ENCODE data around the gene TBC1D5.

The TBC1D5 gene

DNA sequence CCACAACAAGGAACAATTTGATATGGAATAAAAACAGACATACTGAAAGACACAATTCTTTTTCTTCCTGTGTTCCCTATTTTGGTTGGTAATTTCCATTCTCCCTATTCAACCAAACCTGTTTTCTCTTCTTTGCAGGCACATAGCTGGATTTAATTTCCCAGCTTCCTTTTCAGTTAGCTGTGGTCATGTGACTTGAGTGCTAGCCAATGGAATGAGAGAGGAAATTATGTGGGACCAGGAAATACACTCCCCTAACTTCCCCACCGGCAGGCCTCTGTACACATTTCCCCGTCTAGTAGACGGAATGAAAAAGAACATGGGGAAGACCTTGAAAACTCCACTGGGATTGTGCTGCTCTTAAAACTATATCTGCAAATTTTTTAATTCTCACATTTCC lies 351.6 kb downstream of the TBC1D5 start:
- no peak for DNase-seq (ENCODE audit: low read depth)
- no peak overlapping the region for H3K4me3 ChIP-seq (ENCODE audit: low read depth, low read length)
- TF ChIP-seq, protein P1, sequence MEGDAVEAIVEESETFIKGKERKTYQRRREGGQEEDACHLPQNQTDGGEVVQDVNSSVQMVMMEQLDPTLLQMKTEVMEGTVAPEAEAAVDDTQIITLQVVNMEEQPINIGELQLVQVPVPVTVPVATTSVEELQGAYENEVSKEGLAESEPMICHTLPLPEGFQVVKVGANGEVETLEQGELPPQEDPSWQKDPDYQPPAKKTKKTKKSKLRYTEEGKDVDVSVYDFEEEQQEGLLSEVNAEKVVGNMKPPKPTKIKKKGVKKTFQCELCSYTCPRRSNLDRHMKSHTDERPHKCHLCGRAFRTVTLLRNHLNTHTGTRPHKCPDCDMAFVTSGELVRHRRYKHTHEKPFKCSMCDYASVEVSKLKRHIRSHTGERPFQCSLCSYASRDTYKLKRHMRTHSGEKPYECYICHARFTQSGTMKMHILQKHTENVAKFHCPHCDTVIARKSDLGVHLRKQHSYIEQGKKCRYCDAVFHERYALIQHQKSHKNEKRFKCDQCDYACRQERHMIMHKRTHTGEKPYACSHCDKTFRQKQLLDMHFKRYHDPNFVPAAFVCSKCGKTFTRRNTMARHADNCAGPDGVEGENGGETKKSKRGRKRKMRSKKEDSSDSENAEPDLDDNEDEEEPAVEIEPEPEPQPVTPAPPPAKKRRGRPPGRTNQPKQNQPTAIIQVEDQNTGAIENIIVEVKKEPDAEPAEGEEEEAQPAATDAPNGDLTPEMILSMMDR (IDR thresholded peaks at IDR 0.05; ENCODE audit: control insufficient read depth, extremely low read depth, insufficient read depth), result no peak

DNA sequence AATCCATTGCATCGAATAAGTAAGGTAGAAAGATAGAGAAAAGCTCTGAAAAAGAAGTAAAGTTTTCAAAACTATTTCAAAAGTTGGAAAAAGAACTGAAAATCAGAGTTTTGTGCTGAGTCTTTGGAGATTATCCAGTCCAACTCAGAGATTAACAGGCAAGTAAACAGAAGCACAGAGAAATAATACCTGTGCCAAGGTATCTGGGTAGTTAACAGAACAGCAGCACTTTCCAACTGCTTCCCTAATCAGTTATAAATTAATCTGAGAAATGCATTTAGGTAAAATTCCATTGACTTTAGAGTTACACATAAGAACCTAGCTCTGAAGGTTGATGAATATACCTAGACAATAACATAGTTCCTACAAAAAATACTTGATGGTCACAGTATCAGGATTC lies 355.3 kb downstream of the TBC1D5 start:
- TF ChIP-seq, protein P1 (IDR thresholded peaks at IDR 0.05; ENCODE audit: control insufficient read depth, extremely low read depth, insufficient read depth), result no peak
- DNase-seq (ENCODE audit: low read depth), result no peak
- no peak overlapping the region for H3K4me3 ChIP-seq (ENCODE audit: low read depth, low read length)

DNA sequence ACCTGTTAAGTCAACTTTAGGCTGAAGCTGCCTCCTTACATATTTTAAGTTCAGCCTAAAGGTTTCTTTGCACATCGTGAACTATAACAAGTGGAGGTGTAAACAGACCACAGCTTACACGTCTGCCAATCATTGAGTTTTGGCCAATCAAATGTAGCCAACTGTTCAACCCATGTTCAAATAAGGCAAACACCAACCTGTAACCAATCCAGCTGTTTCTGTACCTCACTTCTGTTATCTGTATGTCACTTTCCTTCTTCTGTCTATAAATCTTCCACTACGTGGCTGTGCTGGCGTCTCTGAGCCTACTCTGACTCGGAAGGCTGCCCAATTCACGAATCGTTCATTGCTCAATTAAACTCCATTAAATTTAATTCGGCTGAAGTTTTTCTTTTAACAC lies 356.0 kb downstream of the TBC1D5 start:
- TF ChIP-seq, protein P1 (IDR thresholded peaks at IDR 0.05; ENCODE audit: control insufficient read depth, extremely low read depth, insufficient read depth), result no peak
- DNase-seq (ENCODE audit: low read depth), result no peak
- H3K4me3 ChIP-seq (ENCODE audit: low read depth, low read length), result no peak overlapping the region

DNA sequence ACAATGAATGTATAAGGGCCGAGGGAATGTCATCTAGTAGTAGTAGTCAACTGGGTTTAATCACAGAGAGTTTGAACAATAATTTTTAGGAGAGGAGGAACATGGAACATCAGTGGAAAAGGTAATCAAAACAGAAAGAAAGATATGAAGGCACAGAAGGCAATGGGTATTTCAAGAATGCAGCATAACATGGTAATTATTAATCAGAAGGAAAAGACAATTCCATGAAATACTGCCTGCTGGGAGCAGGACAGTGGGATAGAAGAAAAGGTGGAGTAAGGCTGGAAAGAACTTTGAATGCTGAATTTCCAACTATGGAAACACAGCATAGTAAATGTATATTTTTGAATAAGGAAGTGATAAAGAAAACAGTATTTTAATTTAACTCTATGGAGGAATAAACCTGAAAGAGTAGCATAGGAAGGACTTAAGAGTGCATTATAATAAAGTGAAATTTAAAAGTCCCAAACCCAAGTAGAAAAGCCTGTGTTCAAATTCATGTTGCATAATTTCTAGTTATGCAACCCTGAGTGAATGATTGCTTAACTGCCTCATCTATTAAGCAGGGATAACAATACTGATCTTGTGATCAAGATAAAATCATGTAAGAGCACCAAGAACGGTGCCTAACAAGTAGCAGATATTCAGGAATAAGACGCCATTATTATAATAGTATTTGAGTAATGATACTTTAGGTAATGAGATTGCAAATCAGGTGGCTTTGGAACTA lies 357.7 kb downstream of the TBC1D5 start:
- TF ChIP-seq, protein P1 (IDR thresholded peaks at IDR 0.05; ENCODE audit: control insufficient read depth, extremely low read depth, insufficient read depth), result no peak
- no peak overlapping the region for H3K4me3 ChIP-seq (ENCODE audit: low read depth, low read length)
- DNase-seq (ENCODE audit: low read depth), result no peak

DNA sequence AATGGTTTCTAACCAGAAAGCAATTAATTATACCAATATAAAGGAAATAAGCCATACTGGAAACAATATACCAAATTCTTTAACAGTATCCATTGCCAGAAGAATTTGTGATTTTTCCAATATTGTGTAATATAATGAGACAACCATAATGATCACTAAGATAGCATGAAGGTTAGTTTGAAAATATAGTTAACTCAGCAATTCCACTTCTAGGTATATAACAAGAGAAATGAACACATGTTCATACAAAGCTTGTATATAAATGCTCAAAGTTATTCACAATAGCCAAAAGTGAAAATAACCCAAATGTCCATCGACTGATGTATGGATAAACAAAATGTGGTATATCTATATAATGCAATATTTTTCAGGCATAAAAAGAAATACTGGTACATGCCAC lies 369.1 kb downstream of the TBC1D5 start:
- TF ChIP-seq, protein P1 (IDR thresholded peaks at IDR 0.05; ENCODE audit: control insufficient read depth, extremely low read depth, insufficient read depth), result no peak
- DNase-seq (ENCODE audit: low read depth), result no peak
- no peak overlapping the region for H3K4me3 ChIP-seq (ENCODE audit: low read depth, low read length)

DNA sequence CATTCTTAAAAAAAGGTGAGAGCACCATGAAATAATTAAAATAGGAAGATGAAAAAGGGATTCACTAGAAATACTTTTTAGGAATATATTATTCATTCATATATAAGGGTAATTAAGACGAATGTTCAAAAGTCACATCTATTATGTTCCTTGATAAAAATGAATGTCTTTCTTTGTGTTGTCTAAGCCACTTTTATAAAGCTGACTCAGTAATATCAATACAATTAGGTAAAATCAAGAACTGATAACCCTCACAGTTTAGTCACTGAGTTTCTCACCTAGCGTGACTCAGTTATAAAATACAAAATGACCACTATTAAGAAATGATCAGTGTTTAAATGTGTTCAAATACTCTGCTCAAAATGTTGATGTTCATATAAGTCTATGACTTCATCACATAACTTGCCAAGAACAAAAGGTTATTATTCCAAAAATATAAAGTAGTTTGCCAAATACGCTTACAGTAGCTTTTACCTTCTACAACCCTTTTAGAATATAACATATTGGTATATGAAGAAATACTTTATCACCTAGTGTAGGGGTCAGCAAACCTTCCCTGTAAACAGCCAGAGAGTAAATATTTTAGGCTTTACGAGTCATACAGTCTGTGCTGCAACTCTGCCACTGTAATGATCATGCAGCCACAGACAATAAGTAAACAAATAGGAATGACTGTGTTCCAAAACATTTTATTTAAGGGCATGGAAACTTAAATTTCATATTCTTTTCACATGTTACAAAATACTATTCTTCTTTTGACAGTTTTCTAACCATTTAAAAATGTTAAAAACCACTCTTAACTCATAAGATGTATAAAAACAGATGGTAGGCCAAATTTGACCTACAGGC lies 369.8 kb downstream of the TBC1D5 start:
- TF ChIP-seq, protein P1 (IDR thresholded peaks at IDR 0.05; ENCODE audit: control insufficient read depth, extremely low read depth, insufficient read depth), result no peak
- DNase-seq (ENCODE audit: low read depth), result peak; percentile 56
- H3K4me3 ChIP-seq (ENCODE audit: low read depth, low read length), result no peak overlapping the region
